Astrocyte of the cerebellum (primary cell): ENCODE data around the gene ZNF627.

Experiments
- DNase-seq: peaks from one replicate; pipeline ENCODE4 v3.0.0-alpha.2; 2011; ENCODE audit warnings: low read depth
- H3K4me3 ChIP-seq: 2 replicates; pipeline ENCODE4 v1.5.1; 2011; ENCODE audit warnings: mild to moderate bottlenecking, low read depth, low read length, moderate library complexity
- CTCF ChIP-seq: IDR thresholded peaks from 2 replicates; pipeline ENCODE4 v1.5.1; 2012; ENCODE audit warnings: low read length, low read depth, moderate library complexity, mild to moderate bottlenecking; ENCODE audit errors: missing control alignments
- in situ Hi-C: cut with HindIII; loops from 2 replicates; pipeline ENCODE4 v1.10.0; 2017; ENCODE audit warnings: low sequenced_read_pairs

The ZNF627 gene

GRCh38 chr19:11659612-11660011, 62.3 kb downstream of the ZNF627 start:
- no peak for TF ChIP-seq CTCF
- H3K4me3 ChIP-seq = no peak overlapping the region
- no peak for DNase-seq
- in situ Hi-C loops = no loop called here

GRCh38 chr19:11662278-11662677, 65.0 kb downstream of the ZNF627 start:
- in situ Hi-C loops = no loop called here
- DNase-seq = no peak
- no peak overlapping the region for H3K4me3 ChIP-seq
- TF ChIP-seq CTCF = no peak

- in situ Hi-C loops = no loop called here
- DNase-seq = no peak
- H3K4me3 ChIP-seq = no peak overlapping the region
- no peak for TF ChIP-seq CTCF
Observed at GRCh38 chr19:11663181-11663591, 65.9 kb downstream of the ZNF627 start.
